Adrenal gland (tissue), 12 donors: ENCODE measurements around the gene CTBP1. TPM values are rescaled to one million over a fixed set of nuclear protein-coding genes. Genes with fewer than 3 reads are reported as not detected.

Experiments
- DNase-seq, 7 donors: peaks; one replicate each; pipeline ENCODE4 v3.0.0-alpha.2; 2019 to 2020
- H3K27ac ChIP-seq, 5 donors: fragments of 200-600 bp; sonication (generic) in 4 of 5; 1 replicate in 3 of 5; 2 replicates in 2 of 5; pipeline versions ENCODE4 v1.5.1 to v1.8.0; 2016 to 2020; ENCODE audit warnings: mild to moderate bottlenecking in 1 of 5
- H3K27me3 ChIP-seq: fragments of 200-600 bp; 2 replicates; pipeline ENCODE4 v1.8.0; 2021
- H3K36me3 ChIP-seq, 2 donors: fragments of 200-600 bp; replicated peaks in 1 of 2; 1 replicate in 1 of 2; 2 replicates in 1 of 2; pipeline versions ENCODE4 v1.5.1 to v1.8.0; 2018 to 2022
- H3K4me1 ChIP-seq, 2 donors: fragments of 200-600 bp; replicated peaks in 1 of 2; 1 replicate in 1 of 2; 2 replicates in 1 of 2; pipeline versions ENCODE4 v1.5.1 to v1.8.0; 2018 to 2021
- H3K4me3 ChIP-seq, 4 donors: fragments of 200-600 bp; sonication (generic) in 3 of 4; one replicate each; pipeline ENCODE4 v1.5.1; 2016 to 2018
- H3K9me3 ChIP-seq, 3 donors: fragments of 200-600 bp; sonication (generic) in 1 of 3; replicated peaks in 1 of 3; 1 replicate in 2 of 3; 2 replicates in 1 of 3; pipeline versions ENCODE4 v1.5.1 to v1.8.0; 2016 to 2021
- CTCF ChIP-seq, 6 experiments: fragments of 450-650 bp in 4 of 6; fragments of 200-600 bp in 2 of 6; sonication (generic) in 1 of 6; IDR thresholded peaks; 1 replicate in 5 of 6; 2 replicates in 1 of 6; pipeline versions ENCODE4 v1.5.1 to v1.8.0; 2016 to 2021; ENCODE audit warnings: antibody characterized with exemption in 6 of 6, mild to moderate bottlenecking in 2 of 6, moderate library complexity in 1 of 6
- POLR2A ChIP-seq, 2 donors: fragments of 450-650 bp; IDR thresholded peaks; one replicate each; pipeline ENCODE4 v1.6.1; 2017; ENCODE audit warnings: antibody characterized with exemption in 2 of 2, mild to moderate bottlenecking in 2 of 2, moderate library complexity in 1 of 2
- WGBS, 4 donors: extraction: QIAGEN DNeasy Blood & Tissue Kit in 2 of 4; methylation state at CpG; one replicate each; pipeline versions ENCODE4 v1.1.5 to v1.1.7; 2013 to 2017; 5-methylcytosine and 5-hydroxymethylcytosine counted together
- intact Hi-C, 2 donors: fragments of 100-400 bp; cut with DNase I; formaldehyde crosslinking; loops; one replicate each; pipeline versions ENCODE4 v1.14.1 to v1.15.0; 2022 to 2023
- polyA plus RNA-seq, 3 donors: library from polyadenylated mRNA; stranded (reverse); fragments of 200-250 nt in 2 of 3; fragments of 350-450 nt in 1 of 3; fragmentation: Illumina TruSeq in 1 of 3; extraction: RNeasy Lipid Tissue Mini Kit (QIAGEN cat#74804) in 1 of 3; gene quantifications; one replicate each; pipeline ENCODE4 v1.2.3, GENCODE V29; 2013 to 2014
- total RNA-seq, 9 donors: library from RNA; depleted of rRNA in 4 of 9; stranded (reverse); fragments of >200 nt in 4 of 9; fragments of 120-200 nt in 1 of 9; fragmentation: NEBNext Ultra II Directional in 1 of 9; extraction: Animal tissue kit (Norgen Biotek cat#: 25700) in 1 of 9; gene quantifications; one replicate each; pipeline versions ENCODE4 v1.1.0 to v1.2.4, GENCODE V29; 2013 to 2023
- donor health status: healthy with polysubstance abuse.
- donor health status: Bipolar disorder and iron deficiency.
- donor health status: DM: yes; HTN: yes; CAD: no.
- donor health status: DM: no; HTN: no; CAD: no.
- donor health status: DM: no; HTN: no; CAD: no.
- donor health status: DM: yes; HTN: yes; CAD: no.

The CTBP1 gene
- total and polyA plus RNA-seq, 12 donors = 45.7 to 293 (median 159) TPM

- TF ChIP-seq CTCF (IDR thresholded peaks at IDR 0.05) (no peak), POLR2A (IDR thresholded peaks at IDR 0.05) (no peak)
- no peak for DNase-seq
- Histone ChIP-seq H3K27me3 (no peaks in the 10 kb centered on the region), H3K27ac (peak overlapping the region in 1 of 5 donors; percentile 33), H3K4me1 (peaks cover 16 to 19% of the 10 kb centered on the region in 2 donors), H3K9me3 (no peaks in the 10 kb centered on the region), H3K36me3 (peaks cover 0 to 55% of the 10 kb centered on the region in 2 donors), H3K4me3 (no peak overlapping the region)
- WGBS, 4 donors = 84 to 94% (median 86%) methylated on average over 8 to 29 of the region's 29 CpGs
- intact Hi-C loops = no loop called here
Measured at GRCh38 chr4:1222938-1223690, 25.8 kb downstream of the CTBP1 start.

GRCh38 chr4:1222036-1222789 is 26.7 kb downstream of the CTBP1 start:
- H3K27me3 ChIP-seq = no peaks in the 10 kb centered on the region
- H3K36me3 ChIP-seq = peaks cover 0 to 47% of the 10 kb centered on the region in 2 donors
- TF ChIP-seq CTCF (IDR thresholded peaks at IDR 0.05) (no peak), POLR2A (IDR thresholded peaks at IDR 0.05) (no peak)
- H3K4me3 ChIP-seq = no peak overlapping the region
- no peaks in the 10 kb centered on the region for H3K9me3 ChIP-seq
- peaks cover 18 to 19% of the 10 kb centered on the region in 2 donors for H3K4me1 ChIP-seq
- H3K27ac ChIP-seq = no peak overlapping the region
- no peak for DNase-seq
- WGBS, 4 donors = 91 to 94% (median 94%) methylated on average over 10 to 34 of the region's 34 CpGs
- intact Hi-C loops = no loop called here

GRCh38 chr4:1221155-1221870 is 27.6 kb downstream of the CTBP1 start:
- no peaks in the 10 kb centered on the region for H3K9me3 ChIP-seq
- TF ChIP-seq CTCF (IDR thresholded peaks at IDR 0.05) = no peak
- TF ChIP-seq POLR2A (IDR thresholded peaks at IDR 0.05) = no peak
- intact Hi-C loops = no loop called here

GRCh38 chr4:1220566-1220965 is 28.4 kb downstream of the CTBP1 start:
- H3K9me3 ChIP-seq = no peaks in the 10 kb centered on the region
- 93 to 97% (median 94%) methylated on average over 16 of the region's 16 CpGs for WGBS, 4 donors
- no peak for DNase-seq
- intact Hi-C loops = no loop called here
- no peak for TF ChIP-seq CTCF (IDR thresholded peaks at IDR 0.05)
- no peak for TF ChIP-seq POLR2A (IDR thresholded peaks at IDR 0.05)
- H3K27ac ChIP-seq = no peak overlapping the region
- H3K36me3 ChIP-seq = peaks cover 0 to 56% of the 10 kb centered on the region in 2 donors
- H3K4me3 ChIP-seq = no peak overlapping the region
- no peaks in the 10 kb centered on the region for H3K27me3 ChIP-seq
- peaks cover 12 to 13% of the 10 kb centered on the region in 2 donors for H3K4me1 ChIP-seq

More at GRCh38 chr4:1221155-1221870, 27.6 kb downstream of the CTBP1 start:
- no peaks in the 10 kb centered on the region for H3K27me3 ChIP-seq
- H3K36me3 ChIP-seq = peaks cover 0 to 50% of the 10 kb centered on the region in 2 donors
- H3K4me3 ChIP-seq = no peak overlapping the region
- no peak for DNase-seq
- H3K27ac ChIP-seq = no peak overlapping the region
- 88 to 93% (median 91%) methylated on average over 22 to 33 of the region's 33 CpGs for WGBS, 4 donors
- H3K4me1 ChIP-seq = peaks cover 19 to 20% of the 10 kb centered on the region in 2 donors
